Neural progenitor cell (in vitro differentiated cells): ENCODE results near the gene TEX19. TPM values are rescaled to one million over a fixed set of nuclear protein-coding genes. Genes with fewer than 3 reads are reported as not detected.

Experiments used
- DNase-seq: peaks from one replicate; pipeline ENCODE4 v3.0.0-alpha.2; 2016; ENCODE audit warnings: low spot score
- H2AFZ ChIP-seq: fragments of 200-600 bp; sonication (generic); replicated peaks from 2 replicates; pipeline ENCODE4 v1.6.1; 2016; ENCODE audit warnings: antibody characterized with exemption
- H3F3A ChIP-seq: fragments of 200-600 bp; sonication (generic); 2 replicates; pipeline ENCODE4 v1.6.1; 2016; ENCODE audit warnings: antibody characterized with exemption, low read depth
- H3K27ac ChIP-seq: fragments of 200-600 bp; sonication (generic); 2 replicates; pipeline ENCODE4 v1.5.1; 2016; ENCODE audit warnings: mild to moderate bottlenecking
- H3K27me3 ChIP-seq: fragments of 200-600 bp; sonication (generic); 2 replicates; pipeline ENCODE4 v1.6.1; 2016; ENCODE audit warnings: mild to moderate bottlenecking, moderate library complexity
- H3K36me3 ChIP-seq: fragments of 200-600 bp; sonication (generic); 2 replicates; pipeline ENCODE4 v1.5.1; 2016
- H3K4me1 ChIP-seq: fragments of 200-600 bp; sonication (generic); 2 replicates; pipeline ENCODE4 v1.6.1; 2016; ENCODE audit warnings: mixed run types
- H3K4me2 ChIP-seq: fragments of 200-600 bp; sonication (generic); 2 replicates; pipeline ENCODE4 v1.6.1; 2016
- H3K4me3 ChIP-seq: fragments of 200-600 bp; sonication (generic); 2 replicates; pipeline ENCODE4 v1.5.1; 2016
- H3K79me2 ChIP-seq: fragments of 200-600 bp; sonication (generic); 2 replicates; pipeline ENCODE4 v1.6.1; 2016; ENCODE audit warnings: low read depth
- H3K9ac ChIP-seq: fragments of 200-600 bp; sonication (generic); 2 replicates; pipeline ENCODE4 v1.6.1; 2016
- H3K9me3 ChIP-seq: fragments of 200-600 bp; sonication (generic); 2 replicates; pipeline ENCODE4 v1.5.1; 2016; ENCODE audit warnings: low read depth
- H4K20me1 ChIP-seq: fragments of 200-600 bp; sonication (generic); 2 replicates; pipeline ENCODE4 v1.6.1; 2016; ENCODE audit warnings: low read depth
- H3K27ac Mint-ChIP-seq: 3 replicates; pipeline ENCODE4 v1.8.0; 2021; ENCODE audit warnings: mixed read lengths
- H3K27me3 Mint-ChIP-seq: 2 replicates; pipeline ENCODE4 v1.8.0; 2022; ENCODE audit warnings: low read depth, mild to moderate bottlenecking, inconsistent platforms, moderate library complexity, mixed read lengths; ENCODE audit not compliant: insufficient read depth
- H3K36me3 Mint-ChIP-seq: 3 replicates; pipeline ENCODE4 v1.8.0; 2021; ENCODE audit warnings: mixed read lengths
- H3K4me1 Mint-ChIP-seq: 3 replicates; pipeline ENCODE4 v1.8.0; 2021; ENCODE audit warnings: mixed read lengths
- H3K4me3 Mint-ChIP-seq: 3 replicates; pipeline ENCODE4 v1.8.0; 2021; ENCODE audit warnings: mild to moderate bottlenecking, moderate library complexity, mixed read lengths
- H3K9me3 Mint-ChIP-seq: 3 replicates; pipeline ENCODE4 v1.8.0; 2020; ENCODE audit warnings: mixed read lengths
- CTCF ChIP-seq: fragments of 200-600 bp; sonication (generic); IDR thresholded peaks from 2 replicates; pipeline ENCODE4 v1.5.1; 2017; ENCODE audit warnings: antibody characterized with exemption, mild to moderate bottlenecking
- EZH2 ChIP-seq: fragments of 200-600 bp; sonication (generic); IDR thresholded peaks from 2 replicates; pipeline ENCODE4 v1.6.1; 2017; ENCODE audit warnings: antibody characterized with exemption, mild to moderate bottlenecking, moderate library complexity
- EZH2phosphoT487 ChIP-seq: fragments of 200-600 bp; sonication (generic); IDR thresholded peaks from 2 replicates; pipeline ENCODE4 v1.6.1; 2017; ENCODE audit warnings: antibody characterized with exemption
- total RNA-seq: library from RNA; depleted of rRNA; stranded (reverse); fragments of >200 nt; gene quantifications from 2 replicates; pipeline ENCODE4 v1.2.3, GENCODE V29; 2015; ENCODE audit warnings: low replicate concordance

The TEX19 gene
- 0.19 TPM in 1 of 2 replicates, not detected in the other for total RNA-seq

- Histone ChIP-seq H3K4me2 (no peak within 1 kb of the TSS), H3K4me1 (peaks cover 5% of the 10 kb centered on the region), H3K27ac (no peak within 1 kb of the TSS), H3K36me3 (no peaks in the 10 kb centered on the region), H4K20me1 (no peaks in the 10 kb centered on the region), H2AFZ (no peak within 1 kb of the TSS), H3F3A (peaks cover 13% of the 10 kb centered on the region), H3K9me3 (no peaks in the 10 kb centered on the region), H3K27me3 (peaks cover 5% of the 10 kb centered on the region), H3K9ac (no peak within 1 kb of the TSS), H3K4me3 (no peak within 1 kb of the TSS), H3K79me2 (no peaks in the 10 kb centered on the region)
- H3K27me3 Mint-ChIP-seq, result peaks cover 3% of the 10 kb centered on the region
- no peak for TF ChIP-seq CTCF
- TF ChIP-seq EZH2, result no peak
- TF ChIP-seq EZH2phosphoT487, result no peak
- H3K27ac Mint-ChIP-seq, result peak within 1 kb of the TSS; percentile 1
- peak within 1 kb of the TSS; percentile 12 for H3K4me3 Mint-ChIP-seq
- no peak for DNase-seq
- H3K4me1 Mint-ChIP-seq, result peaks cover 23% of the 10 kb centered on the region
- no peaks in the 10 kb centered on the region for H3K36me3 Mint-ChIP-seq
- H3K9me3 Mint-ChIP-seq, result peaks cover 2% of the 10 kb centered on the region
Measured at GRCh38 chr17:82358465-82359350, at the start of gene TEX19. TEX19 (plus strand) TSS chr17:82359247; CDS start chr17:82362151, 2,904 bp downstream.

GRCh38 chr17:82309656-82310570, 49.1 kb upstream of the TEX19 start:
- no peak for TF ChIP-seq EZH2
- no peak for TF ChIP-seq CTCF
- no peak for TF ChIP-seq EZH2phosphoT487
- Histone ChIP-seq H3K9me3 (no peaks in the 10 kb centered on the region), H3K36me3 (no peaks in the 10 kb centered on the region), H3K27ac (no peak overlapping the region), H3K4me3 (no peak overlapping the region), H3K4me2 (no peak overlapping the region), H4K20me1 (no peaks in the 10 kb centered on the region), H3K79me2 (no peaks in the 10 kb centered on the region), H3K27me3 (peaks cover 18% of the 10 kb centered on the region), H2AFZ (no peak overlapping the region), H3K9ac (no peak overlapping the region), H3K4me1 (peaks cover 4% of the 10 kb centered on the region), H3F3A (peaks cover 3% of the 10 kb centered on the region)
- no peak for DNase-seq
- H3K36me3 Mint-ChIP-seq, result no peaks in the 10 kb centered on the region
- H3K4me1 Mint-ChIP-seq, result peaks cover 9% of the 10 kb centered on the region
- no peak overlapping the region for H3K4me3 Mint-ChIP-seq
- H3K27ac Mint-ChIP-seq, result no peak overlapping the region
- no peaks in the 10 kb centered on the region for H3K9me3 Mint-ChIP-seq
- H3K27me3 Mint-ChIP-seq, result peaks cover 14% of the 10 kb centered on the region

DNA sequence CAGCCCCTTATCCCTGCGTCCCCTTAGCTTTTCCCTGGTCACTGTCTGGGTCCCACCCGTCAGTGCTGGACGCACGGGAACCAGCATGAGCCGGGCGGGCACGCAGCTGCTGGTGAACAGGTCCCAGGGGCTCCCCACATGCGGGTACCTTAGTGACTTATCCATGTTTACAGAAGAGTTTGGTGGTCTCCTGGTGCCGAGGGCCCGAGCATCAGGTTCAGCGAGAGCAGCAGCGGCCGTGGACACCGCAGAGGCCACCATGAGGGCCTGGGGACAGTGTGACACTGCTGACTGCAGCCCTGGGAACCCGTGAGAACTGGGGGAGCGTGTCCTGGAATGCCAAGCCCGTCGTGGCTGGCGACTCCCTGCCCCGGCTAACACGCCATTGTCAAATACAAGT, 48.2 kb upstream of the TEX19 start:
- H3K27ac Mint-ChIP-seq, result no peak overlapping the region
- no peak overlapping the region for H3K4me3 ChIP-seq
- no peaks in the 10 kb centered on the region for H3K79me2 ChIP-seq
- H3K27ac ChIP-seq, result no peak overlapping the region
- H2AFZ ChIP-seq, result no peak overlapping the region
- no peak for DNase-seq
- H3K9me3 Mint-ChIP-seq, result no peaks in the 10 kb centered on the region
- H3K9me3 ChIP-seq, result no peaks in the 10 kb centered on the region
- H3K9ac ChIP-seq, result no peak overlapping the region
- H3K27me3 Mint-ChIP-seq, result peaks cover 14% of the 10 kb centered on the region
- H3K27me3 ChIP-seq, result peaks cover 18% of the 10 kb centered on the region
- peaks cover 11% of the 10 kb centered on the region for H3K4me1 Mint-ChIP-seq
- TF ChIP-seq EZH2 (no peak), CTCF (no peak), EZH2phosphoT487 (no peak)
- H3K36me3 Mint-ChIP-seq, result no peaks in the 10 kb centered on the region
- no peaks in the 10 kb centered on the region for H3F3A ChIP-seq
- H3K4me3 Mint-ChIP-seq, result no peak overlapping the region
- no peak overlapping the region for H3K4me2 ChIP-seq
- no peaks in the 10 kb centered on the region for H3K36me3 ChIP-seq
- H3K4me1 ChIP-seq, result peaks cover 6% of the 10 kb centered on the region
- no peaks in the 10 kb centered on the region for H4K20me1 ChIP-seq
